ENCODE results near the gene ST3GAL3. TPM values are rescaled to one million over a fixed set of nuclear protein-coding genes. Genes with fewer than 3 reads are reported as not detected.
A peak's percentile ranks its signal among the peaks of the same experiment; 100 is the strongest.

ST3GAL3 gene
- total RNA-seq, 1 donor from 2014 or later = 14.9 TPM

- peak; percentile 84 for TF ChIP-seq CTCF (IDR thresholded peaks at IDR 0.05; ENCODE audit: unreplicated experiment)
- Mint-ChIP-seq H3K4me1 (ENCODE audit: unreplicated experiment) (peaks cover 16% of the 10 kb centered on the region), H3K27ac (ENCODE audit: unreplicated experiment) (peak within 1 kb of the TSS; percentile 74), H3K9me3 (ENCODE audit: unreplicated experiment) (no peaks in the 10 kb centered on the region), H3K27me3 (ENCODE audit: unreplicated experiment) (peaks cover 7% of the 10 kb centered on the region), H3K4me3 (ENCODE audit: unreplicated experiment) (peak within 1 kb of the TSS; percentile 94), H3K36me3 (ENCODE audit: low read depth, unreplicated experiment) (peaks cover 5% of the 10 kb centered on the region)
- peak; percentile 98 for DNase-seq (ENCODE audit: low spot score)
Observed at GRCh38 chr1:43946236-43947060, 239.1 kb downstream of the ST3GAL3 start, which contains the start of gene IPO13. Gene IPO13 (plus strand): TSS chr1:43946950. CDS start chr1:43947601, 651 bp downstream.

- Mint-ChIP-seq H3K27ac (ENCODE audit: unreplicated experiment) (peak overlapping the region; percentile 72), H3K27me3 (ENCODE audit: unreplicated experiment) (peaks cover 7% of the 10 kb centered on the region), H3K9me3 (ENCODE audit: unreplicated experiment) (no peaks in the 10 kb centered on the region), H3K4me3 (ENCODE audit: unreplicated experiment) (peak overlapping the region; percentile 94), H3K36me3 (ENCODE audit: low read depth, unreplicated experiment) (peaks cover 5% of the 10 kb centered on the region), H3K4me1 (ENCODE audit: unreplicated experiment) (peaks cover 12% of the 10 kb centered on the region)
- DNase-seq (ENCODE audit: low spot score) = no peak
- TF ChIP-seq CTCF (IDR thresholded peaks at IDR 0.05; ENCODE audit: unreplicated experiment) = no peak
Observed at GRCh38 chr1:43947061-43947873, 239.9 kb downstream of the ST3GAL3 start.

GRCh38 chr1:43947874-43948437, 240.6 kb downstream of the ST3GAL3 start:
- TF ChIP-seq CTCF (IDR thresholded peaks at IDR 0.05; ENCODE audit: unreplicated experiment) = no peak
- peak overlapping the region; percentile 86 for H3K4me3 Mint-ChIP-seq (ENCODE audit: unreplicated experiment)
- no peak overlapping the region for H3K27ac Mint-ChIP-seq (ENCODE audit: unreplicated experiment)
- peaks cover 7% of the 10 kb centered on the region for H3K27me3 Mint-ChIP-seq (ENCODE audit: unreplicated experiment)
- no peak for DNase-seq (ENCODE audit: low spot score)
- peaks cover 6% of the 10 kb centered on the region for H3K4me1 Mint-ChIP-seq (ENCODE audit: unreplicated experiment)
- H3K9me3 Mint-ChIP-seq (ENCODE audit: unreplicated experiment) = no peaks in the 10 kb centered on the region
- peaks cover 5% of the 10 kb centered on the region for H3K36me3 Mint-ChIP-seq (ENCODE audit: low read depth, unreplicated experiment)

GRCh38 chr1:43949678-43950077, 242.3 kb downstream of the ST3GAL3 start:
- Mint-ChIP-seq H3K4me3 (ENCODE audit: unreplicated experiment) (peak overlapping the region; percentile 39), H3K27me3 (ENCODE audit: unreplicated experiment) (peaks cover 7% of the 10 kb centered on the region), H3K4me1 (ENCODE audit: unreplicated experiment) (peaks cover 7% of the 10 kb centered on the region), H3K27ac (ENCODE audit: unreplicated experiment) (no peak overlapping the region), H3K36me3 (ENCODE audit: low read depth, unreplicated experiment) (peaks cover 5% of the 10 kb centered on the region), H3K9me3 (ENCODE audit: unreplicated experiment) (no peaks in the 10 kb centered on the region)
- TF ChIP-seq CTCF (IDR thresholded peaks at IDR 0.05; ENCODE audit: unreplicated experiment) = no peak
- DNase-seq (ENCODE audit: low spot score) = no peak

Measured in endothelial cell (in vitro differentiated cells).